ENCODE measurements around the gene EMID1.

EMID1 gene

DNA sequence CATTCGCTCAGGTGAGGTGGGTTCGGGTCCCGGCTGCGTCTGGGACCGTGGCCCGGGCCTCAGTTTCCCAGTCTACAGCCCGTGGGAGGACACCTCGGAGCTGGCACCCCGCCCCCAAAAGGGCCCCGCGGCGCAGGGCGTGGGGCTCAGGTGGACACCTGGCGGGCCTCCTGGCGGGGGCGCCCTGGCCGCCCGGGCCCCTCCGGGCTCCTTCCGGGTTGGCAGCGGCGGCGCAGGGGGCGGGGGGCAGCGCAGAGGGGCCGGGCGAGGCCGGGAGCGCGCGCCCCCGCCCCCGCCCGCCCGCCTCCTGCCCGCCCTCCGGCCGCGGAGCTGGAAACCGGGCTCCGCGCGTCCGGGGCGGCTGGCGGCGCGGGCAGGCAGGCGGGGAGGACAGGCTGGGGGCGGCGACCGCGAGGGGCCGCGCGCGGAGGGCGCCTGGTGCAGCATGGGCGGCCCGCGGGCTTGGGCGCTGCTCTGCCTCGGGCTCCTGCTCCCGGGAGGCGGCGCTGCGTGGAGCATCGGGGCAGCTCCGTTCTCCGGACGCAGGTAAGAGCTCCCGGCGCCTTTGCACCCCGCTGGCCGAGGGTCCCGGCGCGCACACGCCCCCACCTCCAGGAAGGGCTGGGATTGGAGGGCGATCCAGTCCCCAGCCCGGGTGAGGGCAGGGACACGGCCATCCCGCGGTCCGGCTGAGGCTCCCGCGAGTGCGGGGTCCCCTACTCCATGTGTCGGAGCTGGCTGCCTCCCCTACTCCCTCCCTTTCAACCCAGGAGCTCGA, at the start of gene EMID1:
EMID1 (plus strand) TSS at position 303 of the 778 bp plus-strand sequence; CDS start at position 446, 143 bp downstream.
- TF ChIP-seq GATA2 (IDR thresholded peaks at IDR 0.05; ENCODE audit: low read depth, low read length) (no peak), GATA3 (IDR thresholded peaks at IDR 0.05; ENCODE audit: low read depth, low read length) (no peak)

DNA sequence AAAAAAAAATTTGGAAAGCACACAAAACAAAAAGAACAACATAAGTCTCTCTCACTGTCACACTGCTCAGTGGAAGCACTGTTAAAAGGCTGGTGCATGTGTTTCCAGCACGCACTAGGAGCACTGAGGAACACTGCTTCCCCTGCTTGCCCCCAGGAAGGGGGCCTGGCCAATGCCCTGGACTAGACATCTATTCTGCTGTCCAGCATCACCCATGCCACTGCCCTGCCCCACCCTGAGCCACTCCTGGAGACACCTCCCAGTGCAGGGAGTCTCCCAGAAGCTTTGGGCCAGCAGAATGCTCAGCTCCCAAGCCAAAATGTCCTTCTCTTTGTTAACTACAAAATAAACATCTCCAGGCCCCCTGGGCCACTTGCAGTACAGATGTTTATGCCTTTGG, 49.7 kb upstream of the EMID1 start:
- TF ChIP-seq GATA3 (IDR thresholded peaks at IDR 0.05; ENCODE audit: low read depth, low read length), result no peak

DNA sequence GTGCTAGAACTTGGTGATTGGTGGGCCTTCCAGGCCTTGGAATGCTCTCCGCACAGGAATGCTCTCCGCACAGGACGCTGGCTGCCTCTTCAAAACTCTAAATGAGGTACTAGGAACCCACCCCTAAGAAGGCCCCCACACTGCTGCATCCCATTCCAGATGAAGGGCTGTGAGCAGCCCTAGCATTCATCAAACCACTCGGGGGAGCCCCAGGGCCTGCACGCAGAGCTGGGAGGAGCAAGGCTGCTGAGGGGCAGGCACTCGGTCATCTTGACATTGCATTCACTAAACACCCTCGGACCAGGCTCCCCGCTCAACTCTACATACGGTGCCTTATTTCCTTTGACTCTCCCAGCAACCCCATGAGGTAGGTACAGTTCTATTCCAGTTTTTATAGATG, 49.2 kb upstream of the EMID1 start:
- TF ChIP-seq GATA2 (IDR thresholded peaks at IDR 0.05; ENCODE audit: low read depth, low read length), result no peak
- TF ChIP-seq GATA3 (IDR thresholded peaks at IDR 0.05; ENCODE audit: low read depth, low read length), result no peak

DNA sequence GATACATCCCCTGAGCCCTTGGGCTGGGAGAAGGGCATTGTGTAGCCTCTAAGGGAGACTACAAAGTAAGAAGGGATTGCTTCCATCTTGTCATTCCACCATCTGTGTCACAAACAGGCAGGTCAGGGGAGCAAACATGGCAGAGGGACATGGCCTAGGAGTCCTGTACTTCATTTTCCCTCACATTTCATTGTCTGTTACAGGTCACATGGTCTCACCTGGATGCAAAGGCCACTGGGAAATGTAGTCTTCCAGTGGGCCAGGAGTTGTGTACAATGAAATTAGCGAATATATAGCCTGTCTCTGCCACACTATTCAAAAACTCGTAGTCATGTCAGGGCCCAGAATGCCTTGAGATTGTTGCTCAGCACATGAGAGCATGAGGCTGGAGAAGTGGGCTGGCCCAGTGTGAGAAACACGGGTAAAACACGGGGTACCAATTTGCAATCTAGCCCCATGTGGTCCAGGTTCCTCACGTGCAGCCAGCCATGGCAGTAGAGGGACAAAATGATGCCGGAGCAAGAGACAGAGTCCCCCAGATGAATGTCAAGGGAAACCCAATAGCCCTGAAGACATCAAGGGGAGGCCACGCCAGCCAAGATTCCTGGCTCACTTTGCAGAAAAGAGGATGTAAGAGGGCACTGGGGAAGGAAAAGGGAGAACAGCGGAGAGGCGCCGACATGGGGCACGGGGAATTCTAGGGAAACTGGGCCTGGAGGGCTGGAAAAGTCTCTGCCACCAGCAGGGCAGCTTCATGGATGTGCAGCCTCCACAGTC, 47.7 kb upstream of the EMID1 start:
- TF ChIP-seq GATA3 (IDR thresholded peaks at IDR 0.05; ENCODE audit: low read depth, low read length) (no peak), GATA2 (IDR thresholded peaks at IDR 0.05; ENCODE audit: low read depth, low read length) (no peak)

DNA sequence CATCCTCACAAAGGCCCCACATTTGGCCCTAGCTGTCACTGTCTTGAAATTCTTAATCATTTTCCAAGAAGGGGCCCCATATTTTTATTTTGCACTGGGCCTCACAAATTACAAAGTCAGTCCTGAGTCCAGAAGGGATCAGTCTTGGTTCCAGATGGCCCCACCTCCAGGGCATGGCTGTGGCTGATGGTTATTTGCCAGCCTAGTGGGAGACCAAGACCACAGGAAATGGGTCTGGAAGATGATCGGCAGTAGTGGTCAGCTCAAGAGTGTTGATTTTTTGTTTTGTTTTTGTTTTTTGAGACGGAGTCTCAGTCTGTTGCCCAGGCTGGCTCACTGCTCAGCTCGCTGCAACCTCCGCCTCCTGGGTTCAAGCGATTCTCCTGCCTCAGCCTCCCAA, 47.1 kb upstream of the EMID1 start:
- TF ChIP-seq GATA3 (IDR thresholded peaks at IDR 0.05; ENCODE audit: low read depth, low read length), result no peak
- TF ChIP-seq GATA2 (IDR thresholded peaks at IDR 0.05; ENCODE audit: low read depth, low read length), result no peak

DNA sequence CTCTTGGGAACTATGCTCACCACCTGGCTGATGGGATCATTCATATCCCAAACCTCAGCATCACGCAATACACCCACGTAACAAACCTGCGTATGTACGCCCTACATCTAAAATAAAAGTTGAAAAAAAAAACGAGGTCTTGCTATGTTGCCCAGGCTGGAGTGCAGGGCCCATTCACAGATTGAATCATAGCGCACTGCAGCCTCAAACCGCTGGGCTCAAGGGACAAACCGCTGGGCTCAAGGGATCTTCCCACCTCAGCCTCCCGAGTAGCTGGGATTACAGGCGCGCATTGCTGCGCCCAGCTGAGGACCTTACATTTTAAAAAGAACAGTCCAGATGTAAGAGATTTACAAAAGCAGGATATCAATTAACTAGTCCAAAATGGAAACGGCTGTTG, 41.9 kb upstream of the EMID1 start:
- TF ChIP-seq GATA2 (IDR thresholded peaks at IDR 0.05; ENCODE audit: low read depth, low read length) (no peak), GATA3 (IDR thresholded peaks at IDR 0.05; ENCODE audit: low read depth, low read length) (no peak)

DNA sequence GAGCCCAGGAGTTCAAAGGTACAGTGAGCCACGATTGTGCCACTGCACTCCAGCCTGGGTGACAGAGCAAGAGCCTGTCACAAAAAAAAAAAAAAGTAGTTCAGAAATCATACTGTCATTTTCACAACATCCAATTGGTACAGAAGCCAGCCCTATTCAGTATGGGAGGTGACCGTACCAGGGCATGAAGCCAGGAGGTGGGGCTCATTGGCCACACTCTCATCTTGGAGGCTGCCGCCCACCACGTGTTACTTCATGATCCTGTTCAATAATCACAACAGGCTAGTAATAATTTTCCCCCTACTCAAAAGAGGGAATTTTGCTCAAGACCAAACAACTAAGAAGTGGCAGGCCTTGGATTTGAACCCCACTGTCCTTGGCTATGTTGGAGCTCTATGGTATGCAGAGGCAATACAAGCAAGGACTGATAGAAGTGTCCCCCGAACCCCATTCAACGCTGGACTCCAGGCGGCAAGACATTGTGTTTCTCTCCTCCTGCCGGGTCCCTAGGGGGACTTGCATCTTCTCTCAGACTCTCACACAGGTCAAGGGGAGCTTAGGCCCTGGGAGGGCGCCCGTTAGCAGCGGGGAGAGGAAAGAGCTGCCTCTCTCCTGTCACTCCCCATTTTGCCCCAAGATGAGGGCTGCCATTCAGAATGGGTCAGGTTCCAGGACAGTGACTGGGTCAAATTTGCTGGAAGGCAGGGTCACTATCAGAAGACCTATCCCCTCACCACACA, 40.2 kb upstream of the EMID1 start:
- TF ChIP-seq GATA2 (IDR thresholded peaks at IDR 0.05; ENCODE audit: low read depth, low read length) (no peak), GATA3 (IDR thresholded peaks at IDR 0.05; ENCODE audit: low read depth, low read length) (no peak)

DNA sequence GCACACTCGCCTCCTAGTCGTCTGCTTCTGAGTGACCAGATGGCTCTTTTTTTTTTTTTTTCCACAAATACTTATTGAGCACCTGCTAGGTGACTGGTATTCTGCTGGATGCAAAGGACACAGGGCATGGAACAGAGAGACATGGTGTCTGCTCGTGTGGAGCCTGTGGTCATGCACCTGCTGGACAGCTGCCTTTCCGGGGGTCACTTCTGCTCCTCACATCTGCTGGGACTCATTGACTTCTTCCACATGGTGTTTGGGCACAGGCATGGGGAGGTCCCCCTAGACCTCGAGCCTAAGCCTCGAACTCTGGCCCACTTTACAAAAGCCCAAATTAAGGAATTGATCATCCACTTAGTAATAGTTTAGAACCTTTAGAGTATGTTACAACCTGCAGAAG, 39.5 kb upstream of the EMID1 start:
- TF ChIP-seq GATA2 (IDR thresholded peaks at IDR 0.05; ENCODE audit: low read depth, low read length) (no peak), GATA3 (IDR thresholded peaks at IDR 0.05; ENCODE audit: low read depth, low read length) (no peak)

DNA sequence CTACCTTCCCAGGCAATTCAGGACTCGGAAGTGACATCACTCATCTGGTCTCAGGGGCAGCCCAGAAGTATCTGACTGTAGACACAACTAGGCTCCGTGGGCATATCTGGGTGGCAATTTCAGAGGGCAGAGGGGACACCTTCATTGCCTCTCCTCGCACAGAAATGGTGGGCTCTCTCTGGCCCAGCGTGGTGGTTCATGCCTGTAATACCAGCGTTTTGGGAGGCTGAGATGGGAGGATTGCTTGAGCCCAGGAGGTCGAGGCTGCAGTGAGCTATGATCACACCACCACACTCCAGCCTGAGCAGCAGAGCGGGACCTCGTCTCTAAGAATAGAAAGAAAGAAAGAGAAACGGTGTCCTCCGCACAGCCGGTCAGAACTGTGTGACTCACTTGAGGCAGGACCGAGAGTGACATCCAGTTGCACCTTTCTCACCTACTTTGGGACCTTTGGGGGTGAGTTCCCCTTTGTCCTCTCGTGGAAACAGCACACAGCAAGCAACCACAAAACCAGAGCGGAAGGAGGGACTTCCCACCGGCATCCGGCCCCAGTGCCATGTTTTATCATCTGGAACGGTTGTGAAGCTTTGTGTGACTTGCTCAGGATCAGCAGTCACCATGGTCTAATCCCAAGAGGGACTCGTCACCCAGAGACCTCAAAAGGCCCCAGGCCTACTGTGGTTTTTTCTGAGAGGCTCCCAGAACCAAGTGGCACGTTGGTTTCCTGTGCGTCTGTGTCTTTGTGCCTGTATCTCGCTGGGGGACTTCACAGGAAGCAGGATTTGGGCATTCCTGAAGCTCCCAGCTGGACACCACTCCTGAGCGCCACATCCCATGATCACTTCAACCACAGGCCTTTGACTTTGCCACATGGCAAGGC, 38.4 kb upstream of the EMID1 start:
- TF ChIP-seq GATA3 (IDR thresholded peaks at IDR 0.05; ENCODE audit: low read depth, low read length) (no peak), GATA2 (IDR thresholded peaks at IDR 0.05; ENCODE audit: low read depth, low read length) (no peak)

DNA sequence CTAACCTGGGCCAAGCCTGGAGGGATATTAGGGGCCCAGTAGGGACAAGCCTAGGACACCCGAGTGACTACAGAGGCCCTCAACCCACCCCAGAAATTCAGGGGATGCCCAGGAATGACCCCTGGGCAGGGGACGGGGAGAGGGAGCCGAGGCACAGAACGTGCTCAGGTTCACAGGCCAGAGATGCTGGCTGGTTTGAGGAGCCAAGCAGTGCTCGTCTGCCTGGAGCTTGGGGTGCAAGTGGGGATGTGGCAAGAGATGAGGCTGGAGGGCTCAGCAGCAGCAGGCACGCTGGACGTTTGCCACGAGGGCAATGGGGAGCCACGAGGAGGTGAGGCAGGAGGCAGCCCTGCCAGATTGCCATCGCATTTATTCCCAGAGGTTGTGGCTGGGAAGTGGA, 34.0 kb upstream of the EMID1 start:
- no peak for TF ChIP-seq GATA2 (IDR thresholded peaks at IDR 0.05; ENCODE audit: low read depth, low read length)
- TF ChIP-seq GATA3 (IDR thresholded peaks at IDR 0.05; ENCODE audit: low read depth, low read length), result no peak

DNA sequence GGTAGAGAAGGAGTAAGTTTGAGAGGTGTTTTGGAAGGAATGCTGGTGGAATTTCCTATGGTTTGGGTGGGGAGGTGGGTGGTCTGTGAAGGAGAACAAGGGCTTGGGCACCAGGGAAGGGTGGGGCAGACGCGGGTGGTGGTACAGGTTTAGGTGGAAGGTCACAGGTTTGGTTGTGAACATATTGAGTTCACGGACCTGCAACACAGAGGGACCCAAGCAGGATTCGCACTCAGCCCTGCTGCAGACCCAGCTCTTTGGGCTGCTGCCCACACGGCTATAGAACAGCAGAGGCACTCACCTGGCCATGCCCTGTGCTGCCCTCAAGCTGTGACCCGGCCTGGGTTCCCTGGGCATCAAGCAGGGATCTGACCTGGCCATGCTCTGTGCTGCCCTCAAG, 33.5 kb upstream of the EMID1 start:
- TF ChIP-seq GATA2 (IDR thresholded peaks at IDR 0.05; ENCODE audit: low read depth, low read length), result no peak
- no peak for TF ChIP-seq GATA3 (IDR thresholded peaks at IDR 0.05; ENCODE audit: low read depth, low read length)

DNA sequence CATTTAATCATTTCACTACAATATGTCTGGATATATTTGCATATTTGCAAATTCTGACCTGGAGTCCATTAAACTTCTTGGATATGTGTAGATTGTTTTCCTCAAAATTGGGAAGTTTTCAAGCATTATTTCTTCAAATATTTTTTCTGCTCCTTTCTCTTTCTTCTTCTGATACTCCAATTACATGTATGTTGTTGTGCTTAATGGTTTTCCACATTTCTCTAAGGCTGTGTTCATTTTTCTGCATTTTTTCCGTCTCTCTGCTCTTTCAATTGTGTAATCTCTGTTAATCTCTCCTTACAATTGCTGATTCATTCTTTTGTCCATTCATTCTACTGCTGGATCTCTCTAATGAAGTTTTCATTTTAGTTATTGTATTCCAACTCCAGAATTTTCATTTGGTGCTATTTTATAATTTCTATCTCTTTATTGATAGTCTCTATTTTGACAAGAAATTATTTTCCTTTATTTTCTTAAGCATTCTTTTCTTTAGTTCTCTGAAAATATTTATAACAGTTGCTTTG, 30.3 kb upstream of the EMID1 start:
- TF ChIP-seq GATA2 (IDR thresholded peaks at IDR 0.05; ENCODE audit: low read depth, low read length) (no peak), GATA3 (IDR thresholded peaks at IDR 0.05; ENCODE audit: low read depth, low read length) (no peak)

All from SH-SY5Y (cell line).